Sciatic nerve (tissue), 2 donors: ENCODE measurements around the gene ANO1. TPM values are rescaled to one million over a fixed set of nuclear protein-coding genes. Genes with fewer than 3 reads are reported as not detected.

Experiments
- ATAC-seq: fragments of 200-7000 bp; cut with Tn5 transposase; one replicate; pipeline ENCODE4 v1.9.1; 2020; ENCODE audit warnings: mild to moderate bottlenecking, moderate library complexity
- DNase-seq: peaks from one replicate; pipeline ENCODE4 v3.0.0-alpha.2; 2020; ENCODE audit warnings: low spot score
- intact Hi-C: fragments of 100-400 bp; cut with DNase I; formaldehyde crosslinking; loops from one replicate; pipeline ENCODE4 v1.14.2; 2022
- total RNA-seq: library from RNA; stranded (reverse); fragmentation: NEBNext Ultra II Directional; extraction: Animal tissue kit (Norgen Biotek cat#: 25700); gene quantifications from one replicate; pipeline ENCODE4 v1.2.1, GENCODE V29; 2021
- donor health status: DM: no; HTN: no; CAD: no.
- donor health status: DM: no; HTN: no; CAD: no.

ANO1 gene
- total RNA-seq, 1 donor from 2014 or later: 3.4 TPM

- ATAC-seq (no peak), DNase-seq (no peak)
- intact Hi-C loops: no loop called here
These were observed 9.5 kb downstream of the ANO1 start for GRCh38 chr11:70087446-70088167.

- intact Hi-C loops: no loop called here
- ATAC-seq: no peak
- no peak for DNase-seq
These were observed 10.7 kb downstream of the ANO1 start for GRCh38 chr11:70088735-70089250.

GRCh38 chr11:70089631-70090030 is 11.5 kb downstream of the ANO1 start:
- ATAC-seq: no peak
- intact Hi-C loops: no loop called here
- no peak for DNase-seq

GRCh38 chr11:70090961-70091381 is 12.9 kb downstream of the ANO1 start:
- ATAC-seq: peak; percentile 59
- intact Hi-C loops: no loop called here
- DNase-seq: no peak

- intact Hi-C loops: no loop called here
- DNase-seq (no peak), ATAC-seq (no peak)
These were observed 13.5 kb downstream of the ANO1 start for GRCh38 chr11:70091638-70092037.

- intact Hi-C loops: no loop called here
These were observed 15.0 kb downstream of the ANO1 start for GRCh38 chr11:70092959-70093715.

GRCh38 chr11:70095541-70096252 is 17.6 kb downstream of the ANO1 start:
- ATAC-seq (no peak), DNase-seq (no peak)
- intact Hi-C loops: no loop called here

More at GRCh38 chr11:70092959-70093715, 15.0 kb downstream of the ANO1 start:
- no peak for DNase-seq
- ATAC-seq: no peak

- intact Hi-C loops: no loop called here
- DNase-seq (no peak), ATAC-seq (peak; percentile 25)
These were observed 19.9 kb downstream of the ANO1 start for GRCh38 chr11:70097783-70098563.

GRCh38 chr11:70098936-70099335 is 20.8 kb downstream of the ANO1 start:
- intact Hi-C loops: no loop called here
- no peak for ATAC-seq

GRCh38 chr11:70099578-70100279 is 21.6 kb downstream of the ANO1 start:
- intact Hi-C loops: no loop called here
- no peak for ATAC-seq
- DNase-seq: no peak

More at GRCh38 chr11:70098936-70099335, 20.8 kb downstream of the ANO1 start:
- DNase-seq: no peak

- no peak for ATAC-seq
- DNase-seq: no peak
- intact Hi-C loops: no loop called here
These were observed 22.1 kb downstream of the ANO1 start for GRCh38 chr11:70100280-70100603.

GRCh38 chr11:70100791-70101190 is 22.7 kb downstream of the ANO1 start:
- intact Hi-C loops: no loop called here
- DNase-seq (no peak), ATAC-seq (no peak)

- ATAC-seq (peak; percentile 65), DNase-seq (no peak)
- intact Hi-C loops: no loop called here
These were observed 25.3 kb downstream of the ANO1 start for GRCh38 chr11:70103256-70103975.

GRCh38 chr11:70104419-70104818 is 26.3 kb downstream of the ANO1 start:
- ATAC-seq (peak; percentile 36), DNase-seq (no peak)
- intact Hi-C loops: no loop called here

GRCh38 chr11:70104961-70105360 is 26.8 kb downstream of the ANO1 start:
- intact Hi-C loops: no loop called here
- ATAC-seq: no peak
- DNase-seq: no peak

GRCh38 chr11:70105369-70105754 is 27.2 kb downstream of the ANO1 start:
- intact Hi-C loops: no loop called here
- ATAC-seq (no peak), DNase-seq (no peak)

GRCh38 chr11:70105755-70106571 is 27.8 kb downstream of the ANO1 start:
- DNase-seq: no peak

More at GRCh38 chr11:70105755-70106571, 27.8 kb downstream of the ANO1 start:
- no peak for ATAC-seq
- intact Hi-C loops: no loop called here
